Measurements from ENCODE around the gene MAN2A2. TPM values are rescaled to one million over a fixed set of nuclear protein-coding genes. Genes with fewer than 3 reads are reported as not detected.
A peak's percentile ranks its signal among the peaks of the same experiment; 100 is the strongest.
"Not testable (repeated sequence)": the region's sequence is repeated elsewhere in the genome, so short reads cannot be mapped to it uniquely, and the experiment has no call there.

The MAN2A2 gene
- total and polyA plus RNA-seq, 3 experiments from 2014 or later: 10.8 to 92.7 (median 90.7) TPM

DNA sequence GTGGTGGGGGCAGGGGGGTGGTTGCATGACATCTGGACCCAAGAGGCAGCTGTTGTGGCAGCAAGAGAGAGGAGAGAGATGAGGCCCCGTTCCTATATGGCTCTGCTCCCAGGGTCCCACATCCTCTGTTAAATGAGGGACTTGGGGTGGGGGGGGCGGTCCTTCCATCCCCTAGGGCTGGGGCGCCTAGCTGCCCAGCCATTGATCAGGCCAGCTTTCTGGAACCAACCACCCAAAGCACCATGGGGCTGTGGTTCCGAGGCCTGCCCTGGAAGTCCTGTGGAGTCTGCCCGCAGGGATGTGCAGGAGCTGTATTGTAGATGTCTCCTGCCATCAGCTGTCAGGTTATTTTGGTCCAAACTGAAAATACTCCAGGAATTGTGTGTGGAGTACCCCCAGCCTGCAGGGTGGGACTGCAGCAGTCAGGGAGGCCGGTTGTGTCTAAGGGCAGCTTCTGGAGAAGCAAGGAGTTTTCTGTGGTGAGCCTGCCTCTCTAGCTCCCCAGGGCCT is 29.6 kb upstream of the MAN2A2 start:
- Mint-ChIP-seq H3K27ac (peak overlapping the region; percentile 45 to 99 (median 80)), H3K9me3 (no peaks in the 10 kb centered on the region), H3K27me3 (no peaks in the 10 kb centered on the region), H3K4me1 (peaks cover 26 to 45% (median 36%) of the 10 kb centered on the region in 3 donors), H3K36me3 (peaks cover 0 to 37% (median 4%) of the 10 kb centered on the region in 3 donors), H3K4me3 (peak overlapping the region; percentile 81 to 93 (median 89))
- ChIA-PET POLR2A (no interaction called here), CTCF (interaction anchor here (0.8 to 1.9 kb wide), 4 partner anchors 13 to 61 kb away, joined by 3 to 10 read pairs (median 4); partner anchors contain the start of genes MAN2A2 and UNC45A)
- Histone ChIP-seq H3K27ac (ENCODE audit: low read depth, low read length) (peak overlapping the region; percentile 65), H3K9me3 (ENCODE audit: low read length) (no peaks in the 10 kb centered on the region), H3K27me3 (ENCODE audit: insufficient read depth, low read length, poor library complexity, severe bottlenecking) (no peaks in the 10 kb centered on the region), H3K4me1 (ENCODE audit: insufficient read depth, low read length) (peaks cover 37% of the 10 kb centered on the region), H3K36me3 (ENCODE audit: insufficient read depth, low read length) (peaks cover 16% of the 10 kb centered on the region), H3K4me3 (ENCODE audit: low read length) (no peak overlapping the region)
- DNase-seq: no peak

DNA sequence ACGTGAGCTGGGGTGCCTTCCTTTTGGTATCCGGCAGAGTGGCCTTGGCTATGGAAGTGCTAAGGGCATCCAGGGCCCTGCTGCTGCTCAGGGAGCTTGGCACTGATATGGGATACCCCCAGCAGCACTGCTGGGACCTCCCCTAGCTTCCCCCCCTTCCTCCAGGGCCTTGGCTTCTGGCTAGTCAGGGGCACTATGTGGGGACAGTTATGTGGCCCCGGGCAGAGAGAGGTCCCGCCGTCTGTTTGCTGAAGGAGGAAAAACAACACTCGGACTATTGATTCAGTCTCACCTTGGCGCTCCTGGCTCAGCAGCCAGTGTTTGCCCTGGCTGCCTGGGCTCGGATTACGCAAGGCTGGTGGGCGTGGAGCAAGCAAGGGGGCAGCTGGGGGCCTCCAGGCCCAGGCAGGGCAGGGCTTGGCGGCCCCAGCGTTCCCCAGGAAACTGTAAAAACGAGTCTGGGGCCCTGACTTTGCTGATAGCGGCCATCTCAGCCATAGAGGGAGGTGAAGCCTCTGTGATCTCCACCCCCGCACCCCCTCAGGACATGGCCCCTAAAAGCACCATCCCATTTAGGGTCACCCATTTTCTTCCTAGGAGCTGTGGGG is 29.0 kb upstream of the MAN2A2 start:
- H3K4me1 Mint-ChIP-seq: peaks cover 26 to 42% (median 34%) of the 10 kb centered on the region in 3 donors
- H3K27me3 ChIP-seq (ENCODE audit: insufficient read depth, low read length, poor library complexity, severe bottlenecking): no peaks in the 10 kb centered on the region
- H3K27ac Mint-ChIP-seq: peak overlapping the region in 6 of 8 donors; percentile 26 to 94 (median 70)

DNA sequence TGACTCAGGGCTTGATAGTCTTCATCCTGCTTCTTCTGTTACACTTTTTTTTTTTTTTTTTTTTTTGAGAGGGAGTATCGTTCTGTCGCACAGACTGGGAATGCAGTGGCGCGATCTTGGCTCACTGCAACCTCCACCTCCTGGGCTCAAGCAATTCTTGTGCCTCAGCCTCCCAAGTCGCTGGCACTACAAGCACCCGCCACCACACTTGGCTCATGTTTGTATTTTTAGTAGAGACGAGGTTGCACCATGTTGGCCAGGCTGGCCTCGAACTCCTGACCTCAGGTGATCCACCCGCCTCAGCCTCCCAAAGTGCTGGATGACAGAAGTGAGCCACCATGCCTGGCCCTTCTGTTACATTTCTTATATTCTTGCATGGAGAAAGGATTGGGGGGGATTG is 28.1 kb upstream of the MAN2A2 start:
- H3K9me3 ChIP-seq (ENCODE audit: low read length); H3K27ac ChIP-seq (ENCODE audit: low read depth, low read length); H3K4me3 ChIP-seq (ENCODE audit: low read length); POLR2A ChIA-PET; H3K9me3 Mint-ChIP-seq; H3K27me3 ChIP-seq (ENCODE audit: insufficient read depth, low read length, poor library complexity, severe bottlenecking); DNase-seq; H3K27me3 Mint-ChIP-seq: not testable (repeated sequence)
- peak overlapping the region in 1 of 7 donors; percentile 79 for H3K4me3 Mint-ChIP-seq
- peak overlapping the region in 2 of 8 donors; percentile 12 to 14 for H3K27ac Mint-ChIP-seq
- peaks cover 21 to 33% (median 26%) of the 10 kb centered on the region in 3 donors for H3K4me1 Mint-ChIP-seq
- Histone ChIP-seq H3K4me1 (ENCODE audit: insufficient read depth, low read length) (peaks cover 29% of the 10 kb centered on the region), H3K36me3 (ENCODE audit: insufficient read depth, low read length) (peaks cover 16% of the 10 kb centered on the region)
- CTCF ChIA-PET: interaction anchor here (1.2 to 1.9 kb wide), 2 partner anchors 11 to 60 kb away, joined by 3 to 10 read pairs; partner anchors contain the start of gene UNC45A
- H3K36me3 Mint-ChIP-seq: peaks cover 0 to 52% (median 4%) of the 10 kb centered on the region in 3 donors

More for the DNA sequence above, 29.0 kb upstream of the MAN2A2 start:
- Mint-ChIP-seq H3K9me3 (no peaks in the 10 kb centered on the region), H3K27me3 (no peaks in the 10 kb centered on the region), H3K4me3 (peak overlapping the region in 5 of 7 donors; percentile 43 to 93 (median 85)), H3K36me3 (peaks cover 0 to 43% (median 4%) of the 10 kb centered on the region in 3 donors)
- no peak for DNase-seq
- no peaks in the 10 kb centered on the region for H3K9me3 ChIP-seq (ENCODE audit: low read length)
- H3K4me3 ChIP-seq (ENCODE audit: low read length): no peak overlapping the region
- H3K36me3 ChIP-seq (ENCODE audit: insufficient read depth, low read length): peaks cover 16% of the 10 kb centered on the region
- CTCF ChIA-PET: interaction anchor here (0.8 to 1.9 kb wide), 4 partner anchors 12 to 61 kb away, joined by 3 to 10 read pairs (median 4); partner anchors contain the start of genes MAN2A2 and UNC45A
- POLR2A ChIA-PET: no interaction called here
- H3K4me1 ChIP-seq (ENCODE audit: insufficient read depth, low read length): peaks cover 37% of the 10 kb centered on the region
- H3K27ac ChIP-seq (ENCODE audit: low read depth, low read length): no peak overlapping the region

DNA sequence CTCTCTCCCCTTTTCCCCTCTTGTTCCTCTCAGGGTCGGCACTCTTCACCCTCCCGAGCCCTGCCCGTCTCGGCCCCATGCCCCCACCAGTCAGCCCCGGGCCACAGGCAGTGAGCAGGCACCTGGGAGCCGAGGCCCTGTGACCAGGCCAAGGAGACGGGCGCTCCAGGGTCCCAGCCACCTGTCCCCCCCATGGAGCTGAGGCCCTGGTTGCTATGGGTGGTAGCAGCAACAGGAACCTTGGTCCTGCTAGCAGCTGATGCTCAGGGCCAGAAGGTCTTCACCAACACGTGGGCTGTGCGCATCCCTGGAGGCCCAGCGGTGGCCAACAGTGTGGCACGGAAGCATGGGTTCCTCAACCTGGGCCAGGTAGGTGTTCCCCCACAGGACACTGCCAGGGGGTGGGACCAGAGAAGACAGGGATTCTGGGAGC is 27.5 kb upstream of the MAN2A2 start:
- no peaks in the 10 kb centered on the region for H3K9me3 Mint-ChIP-seq
- DNase-seq: no peak
- Histone ChIP-seq H3K36me3 (ENCODE audit: insufficient read depth, low read length) (peaks cover 16% of the 10 kb centered on the region), H3K27me3 (ENCODE audit: insufficient read depth, low read length, poor library complexity, severe bottlenecking) (no peaks in the 10 kb centered on the region), H3K4me3 (ENCODE audit: low read length) (no peak overlapping the region), H3K9me3 (ENCODE audit: low read length) (no peaks in the 10 kb centered on the region), H3K27ac (ENCODE audit: low read depth, low read length) (no peak overlapping the region), H3K4me1 (ENCODE audit: insufficient read depth, low read length) (peaks cover 24% of the 10 kb centered on the region)
- peaks cover 0 to 57% (median 4%) of the 10 kb centered on the region in 3 donors for H3K36me3 Mint-ChIP-seq
- POLR2A ChIA-PET: no interaction called here
- CTCF ChIA-PET: interaction anchor here (1.2 to 1.3 kb wide), 2 partner anchors 10 to 59 kb away, joined by 3 to 6 read pairs; partner anchors contain the start of gene UNC45A
- H3K4me1 Mint-ChIP-seq: peaks cover 15 to 27% (median 20%) of the 10 kb centered on the region in 3 donors
- peak overlapping the region in 1 of 7 donors; percentile 79 for H3K4me3 Mint-ChIP-seq
- H3K27ac Mint-ChIP-seq: peak overlapping the region in 1 of 8 donors; percentile 42
- no peaks in the 10 kb centered on the region for H3K27me3 Mint-ChIP-seq

DNA sequence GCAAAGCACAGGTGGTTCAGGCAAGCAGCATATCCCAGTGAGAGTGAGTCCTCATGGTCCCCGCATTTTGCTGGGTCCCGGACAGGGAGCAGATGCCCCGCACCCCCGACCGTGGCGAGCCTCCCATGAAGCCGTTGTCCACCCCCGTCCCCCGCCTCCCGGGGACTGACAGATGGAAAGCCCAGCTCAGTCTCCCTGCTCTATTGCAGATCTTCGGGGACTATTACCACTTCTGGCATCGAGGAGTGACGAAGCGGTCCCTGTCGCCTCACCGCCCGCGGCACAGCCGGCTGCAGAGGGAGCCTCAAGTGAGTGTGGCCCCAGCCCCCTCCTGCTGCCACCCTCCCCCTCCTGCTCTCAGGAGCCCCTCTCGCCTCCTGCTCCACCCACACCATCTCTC is 27.1 kb upstream of the MAN2A2 start:
- H3K27ac ChIP-seq (ENCODE audit: low read depth, low read length): no peak overlapping the region
- H3K27me3 ChIP-seq (ENCODE audit: insufficient read depth, low read length, poor library complexity, severe bottlenecking): no peaks in the 10 kb centered on the region
- no peak for DNase-seq
- no peak overlapping the region for H3K4me3 ChIP-seq (ENCODE audit: low read length)
- Mint-ChIP-seq H3K9me3 (no peaks in the 10 kb centered on the region), H3K27me3 (no peaks in the 10 kb centered on the region), H3K27ac (peak overlapping the region in 2 of 8 donors; percentile 42 to 63), H3K4me1 (peaks cover 11 to 22% (median 16%) of the 10 kb centered on the region in 3 donors), H3K4me3 (no peak overlapping the region), H3K36me3 (peaks cover 0 to 62% (median 4%) of the 10 kb centered on the region in 3 donors)
- ChIA-PET CTCF (interaction anchor here (1.2 to 1.3 kb wide), 2 partner anchors 10 to 59 kb away, joined by 3 to 6 read pairs; partner anchors contain the start of gene UNC45A), POLR2A (no interaction called here)
- peaks cover 19% of the 10 kb centered on the region for H3K4me1 ChIP-seq (ENCODE audit: insufficient read depth, low read length)
- no peaks in the 10 kb centered on the region for H3K9me3 ChIP-seq (ENCODE audit: low read length)
- peaks cover 16% of the 10 kb centered on the region for H3K36me3 ChIP-seq (ENCODE audit: insufficient read depth, low read length)

DNA sequence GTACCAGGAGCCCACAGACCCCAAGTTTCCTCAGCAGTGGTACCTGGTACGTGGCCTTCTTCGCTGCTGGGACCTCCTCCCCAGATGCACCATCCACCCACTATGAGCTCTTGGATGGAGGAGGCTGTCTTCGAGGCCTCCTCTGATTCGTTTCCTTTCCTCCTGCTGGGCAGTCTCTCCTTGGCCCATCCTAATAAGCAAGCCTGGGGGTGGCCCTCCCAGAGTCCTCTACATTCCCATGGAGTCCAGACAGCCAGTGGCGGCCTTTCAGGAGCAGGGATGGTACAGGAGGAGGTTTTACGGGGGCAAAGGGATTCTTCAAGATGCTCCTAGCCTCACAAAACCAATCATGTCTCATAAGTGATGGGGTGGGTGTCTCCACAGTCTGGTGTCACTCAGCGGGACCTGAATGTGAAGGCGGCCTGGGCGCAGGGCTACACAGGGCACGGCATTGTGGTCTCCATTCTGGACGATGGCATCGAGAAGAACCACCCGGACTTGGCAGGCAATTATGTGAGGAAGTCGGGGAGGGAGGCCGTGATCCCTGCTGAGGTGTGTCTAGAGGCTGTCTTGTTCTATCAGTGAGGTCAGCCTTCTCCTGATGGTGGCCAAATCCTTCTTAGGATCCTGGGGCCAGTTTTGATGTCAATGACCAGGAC is 26.5 kb upstream of the MAN2A2 start:
- ChIA-PET POLR2A (no interaction called here), CTCF (interaction anchor here (1.3 kb wide), 1 partner anchor 9 kb away, joined by 6 read pairs; no protein-coding TSS in a partner anchor)
- H3K27ac Mint-ChIP-seq: peak overlapping the region in 5 of 8 donors; percentile 17 to 78 (median 60)
- Histone ChIP-seq H3K36me3 (ENCODE audit: insufficient read depth, low read length) (peaks cover 16% of the 10 kb centered on the region), H3K4me3 (ENCODE audit: low read length) (no peak overlapping the region), H3K27me3 (ENCODE audit: insufficient read depth, low read length, poor library complexity, severe bottlenecking) (no peaks in the 10 kb centered on the region), H3K27ac (ENCODE audit: low read depth, low read length) (no peak overlapping the region), H3K9me3 (ENCODE audit: low read length) (no peaks in the 10 kb centered on the region), H3K4me1 (ENCODE audit: insufficient read depth, low read length) (peaks cover 19% of the 10 kb centered on the region)
- H3K4me1 Mint-ChIP-seq: peaks cover 11 to 22% (median 16%) of the 10 kb centered on the region in 3 donors
- no peak overlapping the region for H3K4me3 Mint-ChIP-seq
- peaks cover 0 to 67% (median 4%) of the 10 kb centered on the region in 3 donors for H3K36me3 Mint-ChIP-seq
- DNase-seq: no peak
- H3K9me3 Mint-ChIP-seq: no peaks in the 10 kb centered on the region
- H3K27me3 Mint-ChIP-seq: no peaks in the 10 kb centered on the region

DNA sequence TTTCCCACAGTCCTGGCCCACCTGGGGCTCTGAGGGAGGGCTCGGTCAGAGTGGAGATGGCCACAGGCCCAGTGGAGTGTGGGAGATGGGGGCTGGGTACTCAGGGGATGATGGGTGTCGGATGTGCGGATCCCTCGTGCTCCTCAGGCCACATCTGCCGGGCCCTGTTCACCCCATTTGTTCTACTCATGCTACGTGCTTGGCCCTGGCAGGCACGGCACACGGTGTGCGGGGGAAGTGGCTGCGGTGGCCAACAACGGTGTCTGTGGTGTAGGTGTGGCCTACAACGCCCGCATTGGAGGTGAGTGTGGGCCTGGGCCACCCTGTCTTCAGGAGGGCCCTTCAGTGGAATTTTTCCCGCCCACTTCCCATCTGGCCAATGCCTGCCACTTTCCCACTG is 25.8 kb upstream of the MAN2A2 start:
- H3K9me3 ChIP-seq (ENCODE audit: low read length): no peaks in the 10 kb centered on the region
- H3K9me3 Mint-ChIP-seq: no peaks in the 10 kb centered on the region
- no peak overlapping the region for H3K27ac ChIP-seq (ENCODE audit: low read depth, low read length)
- peaks cover 16% of the 10 kb centered on the region for H3K4me1 ChIP-seq (ENCODE audit: insufficient read depth, low read length)
- CTCF ChIA-PET: no interaction called here
- POLR2A ChIA-PET: no interaction called here
- H3K27ac Mint-ChIP-seq: peak overlapping the region in 2 of 8 donors; percentile 54 to 76
- peaks cover 0 to 70% (median 4%) of the 10 kb centered on the region in 3 donors for H3K36me3 Mint-ChIP-seq
- H3K4me3 ChIP-seq (ENCODE audit: low read length): no peak overlapping the region
- no peaks in the 10 kb centered on the region for H3K27me3 ChIP-seq (ENCODE audit: insufficient read depth, low read length, poor library complexity, severe bottlenecking)
- H3K27me3 Mint-ChIP-seq: no peaks in the 10 kb centered on the region
- peaks cover 16% of the 10 kb centered on the region for H3K36me3 ChIP-seq (ENCODE audit: insufficient read depth, low read length)
- peaks cover 10 to 20% (median 14%) of the 10 kb centered on the region in 3 donors for H3K4me1 Mint-ChIP-seq
- H3K4me3 Mint-ChIP-seq: no peak overlapping the region
- DNase-seq: no peak
